GM19468 (cell line): ENCODE results near the gene PREX1.
"Not testable (repeated sequence)": the region's sequence is repeated elsewhere in the genome, so short reads cannot be mapped to it uniquely, and the experiment has no call there.

Source experiments
- ATAC-seq: cut with Tn5 transposase; IDR thresholded peaks from one replicate; pipeline ENCODE4 v1.9.1; 2021; ENCODE audit warnings: mild to moderate bottlenecking, moderate library complexity, moderate number of reproducible peaks; ENCODE audit not compliant: unreplicated experiment; ENCODE audit errors: extremely low read depth

PREX1 gene

DNA sequence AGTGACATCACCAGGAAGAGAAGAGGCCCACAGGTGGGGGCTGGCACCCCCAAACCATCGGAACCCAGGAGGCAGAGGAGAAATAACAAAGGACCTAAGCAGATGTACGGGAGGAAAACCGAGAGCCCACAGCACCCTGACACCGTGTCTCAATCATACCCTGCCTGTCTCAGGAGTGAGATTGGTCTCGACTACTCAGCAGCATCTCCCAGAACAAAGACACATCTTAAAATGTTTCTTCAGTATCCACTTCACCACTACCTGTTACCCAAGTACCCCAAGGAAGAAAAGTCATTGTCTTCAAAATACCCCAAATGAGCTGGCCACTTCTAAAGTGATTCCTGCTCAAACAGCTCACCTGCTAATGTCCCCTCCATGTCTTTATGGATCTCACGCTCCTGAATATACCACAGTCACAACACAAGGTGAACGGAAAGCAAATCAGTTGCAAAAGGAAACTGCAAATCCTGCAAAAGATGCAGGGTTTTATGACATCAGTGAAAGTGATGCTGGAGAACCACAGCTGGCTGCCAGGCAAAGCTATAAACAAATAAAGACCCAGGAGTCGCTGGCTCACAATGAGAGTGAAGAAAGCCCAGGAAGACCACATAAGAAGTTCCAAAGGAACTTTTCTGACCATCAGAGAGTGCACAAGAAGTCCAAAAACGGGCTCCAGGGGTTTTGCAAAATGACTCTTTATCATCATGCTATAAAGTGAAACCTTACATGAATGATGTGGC is 44.1 kb downstream of the PREX1 start:
- ATAC-seq = no peak

DNA sequence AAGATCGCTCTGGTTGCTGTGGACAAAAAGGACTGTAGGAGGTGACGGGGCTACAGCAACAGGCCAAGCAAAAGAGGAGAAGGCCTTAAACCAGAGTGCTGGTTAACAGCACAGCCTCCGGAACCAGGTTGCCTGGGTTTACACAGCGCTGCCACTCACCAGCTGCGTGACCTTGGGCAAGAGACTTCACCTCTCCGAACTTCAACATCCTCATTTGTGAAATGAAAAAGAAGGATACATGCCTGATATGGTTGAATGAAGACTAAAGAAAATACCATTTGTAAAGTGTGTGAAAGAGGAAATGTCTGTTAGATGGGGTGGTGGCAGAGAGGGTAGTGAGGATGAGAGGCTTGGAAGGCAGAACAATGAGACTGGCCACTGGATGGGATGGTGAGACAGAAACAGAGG is 44.9 kb downstream of the PREX1 start:
- ATAC-seq = no peak

DNA sequence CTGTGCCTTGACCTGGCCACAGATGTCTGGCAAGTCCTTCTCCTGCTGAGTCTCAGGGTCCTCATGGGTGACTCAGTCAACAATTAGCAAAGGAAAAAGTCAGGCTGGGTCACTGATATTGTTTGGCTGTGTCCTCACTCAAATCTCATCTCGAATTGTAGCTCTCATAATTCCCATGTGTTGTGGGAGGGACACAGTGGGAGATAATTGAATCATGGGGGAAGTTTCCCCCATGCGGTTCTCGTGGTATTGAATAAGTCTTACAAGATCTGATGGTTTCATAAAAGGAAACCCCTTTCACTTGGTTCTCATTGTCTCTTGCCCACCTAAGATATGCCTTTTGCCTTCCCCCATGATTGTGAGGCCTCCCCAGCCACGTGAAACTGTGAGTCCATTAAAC is 45.7 kb downstream of the PREX1 start:
- ATAC-seq = no peak

DNA sequence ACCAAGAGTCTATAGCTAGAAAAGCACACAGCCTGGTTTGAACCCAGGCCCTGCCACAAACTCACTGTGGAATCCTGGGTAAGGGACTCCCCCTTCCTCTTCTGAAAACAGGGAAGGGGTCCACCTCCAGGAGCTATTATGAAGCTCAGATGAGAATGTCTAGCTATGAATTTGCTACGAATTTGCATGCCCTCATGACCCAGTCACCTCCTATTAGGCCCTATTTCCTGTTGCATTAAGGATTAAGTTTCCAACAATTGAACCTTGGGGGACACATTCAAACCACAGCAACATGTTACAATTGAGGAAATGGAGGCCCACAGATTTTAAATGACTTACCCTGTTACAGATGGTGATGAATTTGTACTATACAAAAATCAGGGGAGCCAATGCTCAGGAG is 46.2 kb downstream of the PREX1 start:
- no peak for ATAC-seq

DNA sequence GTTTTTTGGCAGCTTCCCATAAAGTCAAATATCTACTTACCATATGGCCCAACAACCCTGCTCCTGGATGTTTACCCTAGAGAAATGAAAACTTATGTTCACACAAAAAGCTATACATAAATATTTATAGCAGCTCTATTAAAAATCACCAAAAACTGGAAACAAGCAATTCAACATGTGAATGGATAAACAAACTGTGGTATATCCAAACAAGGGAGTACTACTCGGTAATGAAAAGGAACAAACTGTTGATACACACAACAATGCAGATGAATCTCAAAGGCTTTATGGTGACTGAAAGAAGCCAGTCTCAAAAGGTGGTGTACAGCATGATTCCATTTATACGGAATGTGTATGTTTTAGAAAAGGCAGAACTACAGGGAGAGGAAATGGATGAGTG is 48.4 kb downstream of the PREX1 start:
- ATAC-seq = no peak

DNA sequence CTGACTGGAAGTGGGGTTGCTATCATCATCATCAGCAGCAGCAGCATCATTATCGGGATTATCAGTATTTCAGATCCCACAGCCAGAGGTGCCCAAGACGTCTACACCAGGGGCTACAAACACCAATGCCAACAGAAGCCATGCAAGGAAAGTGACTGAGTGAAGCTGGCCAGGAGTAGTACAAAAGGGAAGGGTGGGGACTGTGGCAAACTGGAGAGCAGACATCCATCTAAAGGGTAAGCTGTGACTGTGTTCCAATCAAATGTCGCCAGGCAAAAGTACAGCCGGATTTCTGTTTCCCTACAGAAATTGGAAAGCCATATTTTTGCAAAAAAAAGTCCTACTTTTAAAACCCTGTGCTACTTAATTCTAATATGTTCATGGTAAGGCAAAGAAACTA is 50.0 kb downstream of the PREX1 start:
- ATAC-seq = no peak

DNA sequence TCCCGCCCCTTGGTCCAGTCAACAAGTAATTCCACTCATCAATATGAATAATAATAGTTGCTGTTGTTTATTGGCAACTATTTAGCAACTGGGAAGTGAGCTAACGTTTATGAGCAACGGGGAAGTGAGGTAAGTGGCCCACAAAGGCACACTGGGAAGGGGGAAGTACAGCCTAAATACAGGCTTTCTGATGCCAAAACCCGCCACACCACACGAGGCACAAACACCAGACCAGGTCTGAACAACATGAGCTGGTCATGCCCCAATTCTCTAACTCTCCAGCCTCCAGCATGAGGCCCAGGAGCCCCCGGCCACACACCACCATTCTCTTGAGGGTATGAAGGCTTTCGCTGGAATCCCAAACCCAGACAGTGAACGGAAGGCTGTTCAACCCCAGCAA is 50.8 kb downstream of the PREX1 start:
- ATAC-seq = no peak

DNA sequence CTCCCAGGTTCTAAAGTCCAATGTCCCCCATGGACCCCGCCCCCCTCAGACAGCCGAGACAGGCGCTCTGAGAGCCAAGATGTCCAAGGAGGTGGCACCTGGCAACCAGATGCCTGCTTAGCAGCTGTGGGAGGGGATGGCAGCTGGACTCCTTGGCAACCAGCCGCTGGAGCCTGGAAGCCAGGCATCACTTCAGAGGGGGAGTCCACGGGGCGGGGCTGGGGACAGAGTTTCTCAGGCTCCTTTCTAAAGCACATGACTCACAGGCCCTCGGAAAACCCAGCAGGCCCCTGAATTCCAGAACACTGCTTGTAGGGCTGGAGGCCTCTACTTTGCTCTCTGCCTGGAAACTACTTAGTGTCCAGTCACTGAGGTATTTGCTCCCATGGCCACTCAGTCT is 51.5 kb downstream of the PREX1 start:
- ATAC-seq = no peak

DNA sequence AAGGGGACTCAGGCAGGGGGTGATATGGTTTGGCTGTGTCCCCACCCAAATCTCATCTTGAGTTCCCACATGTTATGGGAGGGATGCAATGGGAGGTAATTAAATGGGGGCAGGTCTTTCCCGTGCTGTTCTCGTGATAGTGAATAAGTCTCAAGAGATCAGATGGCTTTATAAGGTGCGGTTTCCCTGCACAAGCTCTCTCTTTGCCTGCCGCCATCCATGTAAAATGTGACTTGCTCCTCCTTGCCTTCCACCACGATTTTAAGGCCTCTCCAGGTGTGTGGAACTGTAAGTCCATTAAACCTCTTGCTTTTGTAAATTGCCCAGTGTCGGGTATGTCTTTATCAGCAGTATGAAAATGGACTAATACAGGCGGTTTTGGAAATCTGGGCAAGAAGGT is 52.3 kb downstream of the PREX1 start:
- ATAC-seq = not testable (repeated sequence)

DNA sequence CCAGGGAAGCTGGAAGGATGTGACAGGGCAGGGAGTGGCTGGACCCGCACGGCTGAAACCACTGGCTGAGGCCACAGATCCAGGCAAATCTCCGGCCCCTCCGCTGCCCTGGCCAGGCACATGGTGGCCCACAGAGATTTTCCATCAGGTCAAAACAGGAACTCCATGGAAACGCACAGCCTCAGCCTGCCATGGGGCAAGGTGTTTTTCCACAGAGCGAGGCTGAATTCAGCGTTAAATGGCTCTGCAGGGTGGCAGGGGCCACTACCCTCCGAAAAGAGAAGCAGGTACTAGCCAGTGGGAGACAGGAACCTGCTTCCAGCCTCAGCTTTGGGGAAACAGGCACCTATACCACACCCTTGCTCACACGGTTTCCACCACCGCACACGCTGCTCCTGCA is 53.1 kb downstream of the PREX1 start:
- no peak for ATAC-seq

DNA sequence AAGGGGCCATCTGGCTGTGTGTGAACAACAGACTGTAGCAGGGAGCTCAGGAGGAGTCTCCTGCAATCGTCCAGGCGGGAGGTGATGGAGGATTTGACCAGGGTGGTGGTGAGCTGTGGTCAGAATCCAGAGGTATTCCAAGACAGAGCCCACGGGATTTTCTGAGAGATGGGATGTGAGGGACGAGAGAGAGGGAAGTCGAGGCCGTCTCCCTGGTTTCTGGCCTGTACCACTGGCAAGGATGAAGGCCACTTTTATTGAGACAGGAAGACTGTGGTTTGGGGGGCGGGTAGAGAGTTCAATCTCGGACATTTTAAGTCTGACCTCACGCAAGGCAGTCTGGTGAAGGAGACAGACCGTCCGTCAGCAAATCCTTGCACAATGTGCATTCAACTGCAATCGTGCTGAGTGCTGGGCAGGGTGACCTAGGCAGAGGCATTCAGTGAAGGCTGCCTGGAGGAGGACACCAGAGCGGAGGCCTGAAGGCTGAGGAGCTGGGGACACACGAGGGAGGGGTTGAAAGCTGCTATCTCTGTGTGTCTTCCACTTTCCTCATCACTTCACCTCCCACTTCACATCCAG is 53.9 kb downstream of the PREX1 start:
- no peak for ATAC-seq

DNA sequence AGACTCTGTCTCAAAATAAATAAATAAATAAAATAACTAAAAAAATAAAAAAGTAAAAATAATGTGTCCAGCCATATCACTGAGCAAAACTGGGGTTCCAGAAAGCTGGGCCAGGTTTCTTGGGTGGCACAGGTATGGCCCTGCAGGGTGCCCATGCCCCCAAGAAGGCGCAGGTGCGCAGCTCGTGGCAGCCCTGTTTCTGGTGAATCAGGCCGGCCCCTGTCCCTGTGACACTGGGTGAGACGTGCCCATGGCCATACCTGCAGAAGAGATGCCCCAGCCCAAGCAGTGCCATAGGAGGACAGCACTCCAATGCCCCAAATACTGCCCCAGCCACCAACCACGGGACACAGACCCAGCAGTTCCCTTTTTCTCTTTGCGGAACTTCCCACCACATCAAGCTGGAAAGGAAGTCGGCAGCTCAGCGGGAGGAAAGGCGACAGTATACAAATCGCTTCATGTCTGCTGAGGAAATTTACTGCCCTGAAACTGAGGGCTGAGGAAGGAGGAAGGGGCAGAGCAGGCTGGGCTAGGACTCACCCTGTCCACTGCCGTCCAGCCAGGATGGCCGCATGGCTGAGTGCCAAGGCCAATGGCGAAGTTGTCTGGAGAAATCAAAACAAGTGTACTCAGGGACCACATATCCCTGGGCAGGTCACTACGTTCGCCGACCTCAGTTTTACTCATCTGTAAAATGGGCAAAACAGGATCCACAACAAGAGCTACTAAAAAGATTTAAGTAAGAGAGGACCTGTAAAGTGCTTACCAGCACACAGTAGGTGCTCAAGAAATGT is 55.4 kb downstream of the PREX1 start:
- ATAC-seq = no peak

DNA sequence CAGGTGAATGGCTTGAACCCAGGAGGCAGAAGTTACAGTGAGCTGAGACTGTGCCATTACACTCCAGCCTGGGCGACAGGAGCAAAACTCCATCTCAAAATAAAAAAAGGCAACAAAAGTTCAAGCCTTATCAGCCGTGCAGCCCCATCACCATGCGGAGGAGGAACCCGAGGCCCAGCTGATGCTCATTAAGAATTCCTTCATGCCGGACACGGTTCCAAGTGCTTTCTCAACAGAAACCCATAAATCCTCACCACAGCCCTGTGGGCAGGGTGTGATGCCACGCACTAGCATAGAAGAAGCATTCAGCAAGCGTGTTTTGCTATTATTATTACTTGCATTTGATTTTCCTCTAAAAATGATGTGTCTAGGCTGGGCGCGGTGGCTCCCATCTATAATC is 56.3 kb downstream of the PREX1 start:
- ATAC-seq = no peak

DNA sequence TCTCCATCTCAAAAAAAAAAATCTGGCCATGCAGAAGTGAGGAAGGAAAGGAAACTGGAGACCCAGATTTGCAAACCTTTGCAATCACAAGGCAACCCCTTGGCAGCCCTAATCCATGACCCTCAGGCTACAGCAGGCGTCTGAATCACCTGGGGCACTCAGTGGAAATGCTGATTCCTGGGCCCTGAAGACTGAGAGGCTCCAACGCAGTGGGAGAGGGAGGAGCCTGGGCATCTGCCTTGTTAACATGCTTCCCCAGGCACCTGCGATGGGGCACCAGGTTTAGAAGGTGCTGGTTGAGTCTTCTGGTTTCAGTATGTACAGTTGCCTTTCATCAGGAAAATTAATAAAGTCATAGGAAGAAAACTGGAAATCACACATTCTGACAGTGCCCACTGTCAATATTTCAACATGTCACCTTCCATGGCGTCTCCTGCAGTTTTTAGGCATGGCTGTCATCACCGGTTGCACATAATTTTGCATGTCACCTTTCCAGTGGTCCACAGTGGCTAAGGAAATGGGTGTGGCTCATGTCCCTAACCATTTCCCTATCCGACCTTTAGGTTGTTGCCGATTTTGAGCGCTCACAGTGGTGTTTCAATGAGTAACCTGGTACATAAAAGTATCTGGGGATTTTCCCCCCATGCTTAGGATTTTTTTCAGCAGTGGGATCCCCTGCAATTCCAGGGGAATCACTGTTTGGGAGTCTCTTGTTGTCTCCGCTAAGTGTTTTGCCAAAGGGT is 56.9 kb downstream of the PREX1 start:
- no peak for ATAC-seq

DNA sequence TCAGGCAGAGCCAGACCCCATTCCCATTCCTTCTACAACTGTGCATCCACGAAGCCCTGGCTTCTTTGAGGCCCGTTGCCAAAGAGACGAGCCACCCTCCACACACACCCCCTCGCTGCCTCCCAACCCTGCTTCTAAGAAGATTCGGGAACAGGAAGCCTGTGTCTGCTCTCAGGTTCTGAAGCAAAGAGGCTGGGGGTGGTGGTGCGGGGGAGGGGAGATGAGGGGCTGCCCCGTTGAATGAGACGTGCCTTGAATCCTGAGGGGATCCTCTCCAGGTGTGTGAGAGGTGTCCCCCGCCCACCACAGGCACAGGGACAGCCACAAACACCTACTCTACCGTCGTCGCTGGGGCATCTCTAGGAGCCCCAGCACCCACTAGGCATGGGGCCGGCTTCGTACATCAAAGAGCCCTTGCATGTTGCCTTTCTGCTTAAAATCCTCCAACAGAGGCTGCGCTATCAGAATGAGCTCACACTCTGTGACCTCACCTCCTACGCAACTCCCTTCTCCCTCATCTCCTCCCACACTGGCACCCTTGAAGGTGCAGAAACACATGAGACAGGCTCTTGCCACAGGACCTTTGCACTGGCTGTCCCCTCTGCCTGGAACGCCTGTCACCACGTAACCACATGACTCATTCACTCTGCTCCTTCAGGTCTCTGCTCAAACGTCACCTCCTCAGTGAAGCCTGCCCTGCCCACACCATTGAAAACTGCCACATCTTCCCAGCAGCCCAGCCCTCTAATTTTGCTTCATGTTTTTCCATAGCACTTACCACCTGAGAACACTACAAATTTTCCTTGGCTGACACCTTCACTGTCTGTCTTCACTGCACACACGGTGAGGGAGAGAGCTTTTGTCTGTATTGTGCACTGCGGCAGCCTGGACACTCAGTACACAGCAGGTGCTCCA is 58.5 kb downstream of the PREX1 start:
- ATAC-seq = no peak

DNA sequence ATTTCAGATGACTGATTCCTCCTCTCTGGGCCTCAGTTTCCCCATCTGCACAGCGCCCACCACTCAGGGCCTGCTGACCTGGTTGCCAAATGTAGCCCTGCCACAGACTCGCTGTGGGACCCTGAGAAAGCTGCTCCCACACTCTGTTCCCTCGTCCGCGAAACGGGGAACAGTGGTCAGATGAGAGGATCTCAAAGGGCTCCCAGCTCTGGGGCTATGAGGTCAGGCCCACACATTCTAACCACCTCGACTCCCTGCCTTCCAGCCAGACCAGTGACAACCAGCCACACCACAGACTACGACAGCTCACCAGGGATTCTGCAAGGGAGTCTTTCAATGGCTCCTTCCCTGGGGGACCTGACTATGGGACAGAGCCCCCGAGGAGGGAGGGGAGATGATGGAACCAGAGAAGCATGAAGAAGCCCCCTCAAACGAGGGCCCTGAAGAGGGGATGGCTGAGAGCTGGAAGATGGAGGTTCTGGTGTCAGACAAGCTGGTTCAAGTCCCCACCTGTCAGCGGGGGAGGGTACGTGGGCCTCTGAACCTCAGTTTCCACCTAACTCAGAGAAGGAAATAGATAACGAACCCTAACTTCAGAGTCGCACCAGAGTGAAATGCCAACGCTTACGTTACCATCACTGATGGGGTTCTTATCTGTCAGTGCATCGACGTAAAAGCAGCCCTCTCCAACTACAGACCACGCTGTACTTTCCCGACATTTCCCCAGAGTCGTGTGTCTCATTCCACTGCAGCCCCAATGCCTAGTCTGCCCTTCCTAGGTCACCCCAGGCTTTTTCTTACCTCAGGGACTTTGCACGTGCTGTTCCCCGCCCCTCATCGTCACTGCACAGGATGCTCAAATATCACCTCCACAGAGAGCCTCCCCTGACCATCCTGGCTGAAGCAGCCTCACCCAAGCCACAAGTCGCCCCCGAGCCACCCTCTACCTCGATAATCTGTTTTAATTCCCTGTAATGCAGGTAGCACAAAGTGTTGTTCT is 60.5 kb downstream of the PREX1 start:
- ATAC-seq = no peak

DNA sequence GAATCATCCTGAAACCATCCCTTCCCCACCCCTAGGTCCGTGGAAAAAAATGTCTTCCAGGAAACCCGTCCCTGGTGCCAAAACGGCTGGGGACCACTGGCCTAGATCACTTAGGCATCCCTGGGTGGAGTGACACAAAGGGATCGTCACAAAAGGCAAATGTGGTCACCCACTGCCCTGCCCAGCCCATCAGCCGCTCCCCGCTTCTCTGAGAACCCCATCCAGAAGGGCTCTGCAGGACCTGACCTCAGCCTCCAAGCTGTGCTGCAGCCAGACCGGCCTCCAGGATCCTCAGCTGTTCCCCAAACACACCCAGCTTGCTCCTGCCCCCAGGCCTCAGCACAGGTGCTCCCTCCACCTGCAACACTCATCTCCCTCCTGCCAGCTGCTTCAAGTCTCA is 61.6 kb downstream of the PREX1 start:
- ATAC-seq = no peak

DNA sequence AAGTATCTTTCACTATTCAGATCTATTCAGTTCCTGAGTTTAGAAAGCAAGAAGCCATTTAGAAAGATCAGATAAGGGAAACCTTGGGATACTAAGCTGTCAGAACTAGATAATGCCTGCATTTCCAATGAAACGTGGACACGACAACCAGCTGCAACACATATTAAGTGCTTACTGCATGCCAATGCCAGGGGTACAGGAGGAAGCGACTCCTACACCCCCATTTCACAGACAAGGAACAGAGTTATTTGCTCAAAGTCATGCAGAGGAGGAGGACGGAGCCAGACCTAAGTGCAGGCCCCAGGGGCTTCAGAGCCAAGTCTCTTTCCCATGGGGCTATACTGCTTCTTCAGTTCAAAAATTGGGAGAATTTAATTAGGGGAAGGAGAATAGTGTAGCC is 62.4 kb downstream of the PREX1 start:
- no peak for ATAC-seq
